Thymus (tissue), 11 donors: Measurements from ENCODE around the gene PTGDS. TPM values are rescaled to one million over a fixed set of nuclear protein-coding genes. Genes with fewer than 3 reads are reported as not detected.

Source experiments
- DNase-seq, 9 donors: peaks; one replicate each; pipeline ENCODE4 v3.0.0-alpha.2; 2013; ENCODE audit warnings: low spot score in 9 of 9, low read depth in 6 of 9, missing footprints in 1 of 9
- H3K27ac ChIP-seq, 2 donors: one replicate each; pipeline ENCODE4 v1.5.1; 2013; ENCODE audit warnings: control low read depth in 1 of 2, low read depth in 1 of 2, low read length in 1 of 2, mild to moderate bottlenecking in 1 of 2, moderate library complexity in 1 of 2
- H3K27me3 ChIP-seq, 2 donors: one replicate each; pipeline ENCODE4 v1.5.1; 2013; ENCODE audit warnings: low read length in 1 of 2; ENCODE audit not compliant: control insufficient read depth in 2 of 2, insufficient read depth in 1 of 2
- H3K36me3 ChIP-seq, 2 donors: one replicate each; pipeline ENCODE4 v1.5.1; 2013; ENCODE audit warnings: low read length in 1 of 2, mild to moderate bottlenecking in 1 of 2, moderate library complexity in 1 of 2; ENCODE audit not compliant: control insufficient read depth in 2 of 2, insufficient read depth in 2 of 2
- H3K4me1 ChIP-seq, 2 donors: one replicate each; pipeline ENCODE4 v1.5.1; 2013; ENCODE audit warnings: low read length in 2 of 2; ENCODE audit not compliant: control insufficient read depth in 2 of 2, insufficient read depth in 2 of 2
- H3K4me3 ChIP-seq, 2 donors: one replicate each; pipeline ENCODE4 v1.5.1; 2013; ENCODE audit warnings: low read length in 2 of 2, control low read depth in 1 of 2, mild to moderate bottlenecking in 1 of 2
- H3K9me3 ChIP-seq, 2 donors: one replicate each; pipeline ENCODE4 v1.5.1; 2013; ENCODE audit warnings: low read length in 1 of 2, mild to moderate bottlenecking in 1 of 2; ENCODE audit not compliant: control insufficient read depth in 2 of 2, insufficient read depth in 1 of 2
- WGBS: extraction: QIAGEN DNeasy Blood & Tissue Kit; methylation state at CpG from one replicate; pipeline ENCODE4 v1.1.7; 2013; 5-methylcytosine and 5-hydroxymethylcytosine counted together
- polyA plus RNA-seq: library from polyadenylated mRNA; stranded (reverse); fragments of 200-250 nt; gene quantifications from one replicate; pipeline ENCODE4 v1.2.3, GENCODE V29; 2013
- total RNA-seq: library from RNA; stranded (reverse); fragments of 120-200 nt; gene quantifications from one replicate; pipeline ENCODE4 v1.2.4, GENCODE V29; 2013
- donor health status: healthy.

Gene PTGDS
- total and polyA plus RNA-seq, 2 donors = 5.0 to 137 TPM

DNA sequence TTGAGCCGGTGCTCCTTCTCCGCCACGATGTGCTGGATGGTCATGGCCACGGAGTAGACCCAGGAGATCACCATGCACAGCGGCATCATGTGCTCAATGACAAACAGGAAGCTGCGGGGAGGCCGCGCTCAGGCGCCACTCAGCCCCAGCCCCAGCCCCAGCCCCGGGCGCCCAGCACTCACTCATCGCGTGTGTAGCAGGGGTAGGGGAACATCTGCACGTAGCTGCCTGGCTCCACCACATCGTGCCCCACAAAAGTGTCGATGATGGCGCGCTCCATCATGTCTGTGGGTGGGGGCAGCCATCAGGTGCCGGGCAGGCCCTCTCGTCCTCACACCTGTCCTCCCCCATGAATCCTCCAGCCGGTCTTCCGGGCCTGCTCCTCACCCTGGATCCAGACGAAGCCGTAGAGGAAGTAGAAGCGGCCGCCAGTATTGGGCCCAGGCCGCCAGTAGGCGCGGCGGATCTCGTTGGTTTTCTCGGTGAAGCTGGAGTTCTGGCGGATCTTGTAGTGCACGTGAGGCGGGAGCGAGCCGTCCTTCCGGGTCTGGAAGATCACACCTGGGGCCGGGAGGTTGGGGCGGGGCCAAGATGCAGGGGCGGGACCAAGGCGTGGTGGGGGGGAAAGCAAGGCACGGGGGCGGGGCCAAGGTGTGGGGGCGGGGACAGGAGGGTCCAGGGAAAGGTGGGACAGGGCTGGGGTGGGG lies 40.6 kb downstream of the PTGDS start:
- H3K36me3 ChIP-seq = peaks cover 0 to 3% of the 10 kb centered on the region in 2 donors
- DNase-seq = no peak
- peaks cover 0 to 25% of the 10 kb centered on the region in 2 donors for H3K9me3 ChIP-seq
- H3K27me3 ChIP-seq = no peaks in the 10 kb centered on the region
- H3K4me3 ChIP-seq = no peak overlapping the region
- WGBS = 97% methylated on average over 45 of the region's 45 CpGs
- H3K27ac ChIP-seq = no peak overlapping the region
- no peaks in the 10 kb centered on the region for H3K4me1 ChIP-seq

GRCh38 chr9:137018761-137019559 lies 41.7 kb downstream of the PTGDS start:
- WGBS = 97% methylated on average over 36 of the region's 36 CpGs

DNA sequence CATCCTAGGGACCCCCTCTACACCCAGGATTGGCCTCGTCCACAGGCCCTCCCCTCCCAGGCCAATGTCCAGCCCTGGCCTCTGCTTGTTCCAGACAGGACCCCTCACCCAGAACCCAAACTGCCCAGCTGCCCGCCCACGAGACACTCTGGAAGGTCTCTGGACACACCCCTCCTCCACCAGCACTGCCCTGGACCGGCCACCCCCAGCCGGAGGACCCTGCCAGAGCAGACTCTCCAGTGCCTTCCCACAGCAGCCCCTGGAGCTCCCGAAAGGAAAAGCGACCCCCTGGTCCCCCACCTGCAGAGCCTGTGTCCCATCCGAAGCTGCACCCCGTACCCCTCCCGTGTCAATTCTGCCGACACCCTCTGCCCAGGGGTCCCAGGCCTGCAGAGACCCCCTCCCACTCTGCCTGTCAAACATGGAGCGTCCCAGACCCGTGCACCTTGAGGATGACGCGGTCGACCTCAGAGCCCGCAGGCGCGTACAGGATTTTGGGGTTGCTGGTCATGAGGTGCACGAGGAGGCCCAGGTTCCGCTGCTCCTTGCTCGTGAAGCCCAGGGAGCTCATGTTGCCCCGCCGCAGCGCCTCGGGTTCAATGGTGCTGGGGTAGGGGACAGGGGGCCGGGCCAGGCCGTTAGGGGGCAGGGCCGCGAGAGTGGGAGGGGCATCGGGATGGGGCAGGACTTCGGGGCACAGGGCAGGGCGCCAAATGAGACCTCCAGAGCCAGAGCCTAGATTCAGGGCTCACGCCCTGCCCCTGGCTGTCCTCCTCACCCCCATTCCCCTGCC lies 42.8 kb downstream of the PTGDS start:
- no peaks in the 10 kb centered on the region for H3K27me3 ChIP-seq
- peaks cover 0 to 18% of the 10 kb centered on the region in 2 donors for H3K9me3 ChIP-seq
- WGBS = 98% methylated on average over 34 of the region's 34 CpGs
- peaks cover 0 to 3% of the 10 kb centered on the region in 2 donors for H3K36me3 ChIP-seq
- DNase-seq = no peak
- no peak overlapping the region for H3K27ac ChIP-seq
- no peak overlapping the region for H3K4me3 ChIP-seq
- H3K4me1 ChIP-seq = no peaks in the 10 kb centered on the region

More at GRCh38 chr9:137018761-137019559, 41.7 kb downstream of the PTGDS start:
- Histone ChIP-seq H3K4me1 (no peaks in the 10 kb centered on the region), H3K27ac (no peak overlapping the region), H3K4me3 (no peak overlapping the region), H3K9me3 (peaks cover 0 to 25% of the 10 kb centered on the region in 2 donors), H3K36me3 (peaks cover 0 to 3% of the 10 kb centered on the region in 2 donors), H3K27me3 (no peaks in the 10 kb centered on the region)
- no peak for DNase-seq

- H3K27me3 ChIP-seq = no peaks in the 10 kb centered on the region
- H3K4me3 ChIP-seq = no peak overlapping the region
- H3K4me1 ChIP-seq = peaks cover 0 to 1% of the 10 kb centered on the region in 2 donors
- WGBS = 98% methylated on average over 32 of the region's 32 CpGs
- no peak for DNase-seq
- peaks cover 0 to 13% of the 10 kb centered on the region in 2 donors for H3K9me3 ChIP-seq
- peaks cover 0 to 3% of the 10 kb centered on the region in 2 donors for H3K36me3 ChIP-seq
- H3K27ac ChIP-seq = no peak overlapping the region
Observed at GRCh38 chr9:137020771-137021567, 43.7 kb downstream of the PTGDS start.

DNA sequence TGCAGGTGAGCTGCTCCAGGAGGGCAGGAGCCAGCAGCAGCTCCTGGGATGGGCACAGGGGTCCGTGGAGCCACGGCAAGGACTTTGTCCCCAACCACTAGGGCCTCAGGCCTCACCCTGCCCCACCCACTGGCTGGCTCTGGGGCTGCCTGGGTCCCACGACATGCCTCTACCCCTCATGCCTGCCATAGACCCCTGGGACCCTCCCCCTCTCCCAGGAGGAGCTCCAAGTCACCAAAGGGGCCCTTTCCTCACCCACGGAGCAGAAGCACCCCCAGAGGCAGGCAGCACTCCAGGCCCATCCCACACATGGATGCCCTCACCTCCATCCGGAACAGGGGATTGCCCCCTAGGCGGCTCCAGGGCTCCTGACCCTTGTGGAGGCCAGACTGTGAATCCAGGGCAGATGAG lies 44.3 kb downstream of the PTGDS start:
- H3K4me1 ChIP-seq = peaks cover 0 to 3% of the 10 kb centered on the region in 2 donors
- peaks cover 0 to 8% of the 10 kb centered on the region in 2 donors for H3K9me3 ChIP-seq
- DNase-seq = no peak
- H3K27me3 ChIP-seq = peaks cover 0 to 6% of the 10 kb centered on the region in 2 donors
- no peak overlapping the region for H3K27ac ChIP-seq
- peaks cover 0 to 3% of the 10 kb centered on the region in 2 donors for H3K36me3 ChIP-seq
- no peak overlapping the region for H3K4me3 ChIP-seq
- WGBS = 95% methylated on average over 6 of the region's 6 CpGs

DNA sequence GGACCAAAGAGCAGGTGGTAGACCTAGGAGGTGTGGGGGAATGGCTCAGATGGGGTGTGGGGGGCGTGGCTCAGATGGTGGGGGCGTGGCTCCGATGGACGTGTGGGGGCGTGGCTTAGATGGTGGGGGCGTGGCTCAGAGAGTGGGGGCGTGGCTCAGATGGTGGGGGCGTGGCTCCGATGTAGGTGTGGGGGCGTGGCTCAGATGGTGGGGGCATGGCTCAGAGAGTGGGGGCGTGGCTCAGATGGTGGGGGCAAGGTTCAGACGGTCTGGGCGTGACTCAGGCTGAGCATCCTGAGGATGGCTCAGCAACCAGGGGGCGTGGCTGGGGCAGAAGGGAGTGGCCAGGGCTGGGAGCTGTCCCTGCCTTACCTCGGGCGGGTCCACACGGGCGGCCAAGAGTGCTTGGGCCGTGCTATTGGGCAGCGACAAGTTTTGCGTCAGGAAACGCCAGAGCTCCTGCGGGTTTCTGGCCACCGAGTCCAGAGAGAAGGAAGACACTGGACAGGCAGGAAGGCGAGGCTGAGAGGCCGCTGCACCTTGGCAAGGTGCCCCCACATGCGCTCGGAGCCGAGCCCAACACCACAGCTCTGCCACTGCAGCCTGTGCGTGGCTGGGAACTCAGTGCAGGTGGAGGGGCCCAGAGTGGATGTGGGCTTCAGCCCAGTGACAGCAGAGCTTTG lies 44.8 kb downstream of the PTGDS start:
- H3K27ac ChIP-seq = no peak overlapping the region
- peaks cover 0 to 3% of the 10 kb centered on the region in 2 donors for H3K36me3 ChIP-seq
- H3K9me3 ChIP-seq = peaks cover 0 to 4% of the 10 kb centered on the region in 2 donors
- DNase-seq = no peak
- peaks cover 0 to 6% of the 10 kb centered on the region in 2 donors for H3K4me1 ChIP-seq
- 85% methylated on average over 30 of the region's 30 CpGs for WGBS
- H3K27me3 ChIP-seq = peaks cover under 1 to 11% of the 10 kb centered on the region in 2 donors
- no peak overlapping the region for H3K4me3 ChIP-seq

GRCh38 chr9:137022662-137023008 lies 45.3 kb downstream of the PTGDS start:
- H3K36me3 ChIP-seq = no peaks in the 10 kb centered on the region
- H3K9me3 ChIP-seq = peaks cover 0 to 4% of the 10 kb centered on the region in 2 donors
- 95% methylated on average over 23 of the region's 23 CpGs for WGBS
- peaks cover 0 to 11% of the 10 kb centered on the region in 2 donors for H3K4me1 ChIP-seq
- no peak overlapping the region for H3K4me3 ChIP-seq
- no peak for DNase-seq
- peaks cover 3 to 16% of the 10 kb centered on the region in 2 donors for H3K27me3 ChIP-seq
- H3K27ac ChIP-seq = no peak overlapping the region

- Histone ChIP-seq H3K4me1 (peaks cover 0 to 11% of the 10 kb centered on the region in 2 donors), H3K27ac (no peak overlapping the region)
- 97% methylated on average over 7 of the region's 7 CpGs for WGBS
Observed at GRCh38 chr9:137023157-137023556, 45.9 kb downstream of the PTGDS start.

More at GRCh38 chr9:137023157-137023556, 45.9 kb downstream of the PTGDS start:
- Histone ChIP-seq H3K4me3 (no peak overlapping the region), H3K27me3 (peaks cover 5 to 17% of the 10 kb centered on the region in 2 donors), H3K9me3 (no peaks in the 10 kb centered on the region), H3K36me3 (no peaks in the 10 kb centered on the region)
- no peak for DNase-seq
